Upper lobe of left lung (tissue), 4 donors: ENCODE results near the gene SNAPC4.

ENCODE experiments used
- CTCF ChIP-seq, 6 experiments: fragments of 450-650 bp in 4 of 6; fragments of 200-600 bp in 2 of 6; sonication (generic) in 2 of 6; IDR thresholded peaks; one replicate each; pipeline ENCODE4 v1.5.1; 2016 to 2019; ENCODE audit warnings: antibody characterized with exemption in 6 of 6
- EP300 ChIP-seq, 4 donors: sonication (generic); formaldehyde crosslinking; IDR thresholded peaks; one replicate each; pipeline ENCODE4 v1.5.1; 2017; ENCODE audit warnings: antibody characterized with exemption in 4 of 4, control low read depth in 2 of 4
- POLR2A ChIP-seq, 4 donors: fragments of 450-650 bp; IDR thresholded peaks; one replicate each; pipeline ENCODE4 v1.5.1; 2016 to 2017; ENCODE audit warnings: antibody characterized with exemption in 4 of 4, mild to moderate bottlenecking in 2 of 4
- POLR2AphosphoS5 ChIP-seq, 2 donors: sonication (generic); formaldehyde crosslinking; IDR thresholded peaks; one replicate each; pipeline ENCODE4 v1.5.1; 2017; ENCODE audit warnings: antibody characterized with exemption in 2 of 2

DNA sequence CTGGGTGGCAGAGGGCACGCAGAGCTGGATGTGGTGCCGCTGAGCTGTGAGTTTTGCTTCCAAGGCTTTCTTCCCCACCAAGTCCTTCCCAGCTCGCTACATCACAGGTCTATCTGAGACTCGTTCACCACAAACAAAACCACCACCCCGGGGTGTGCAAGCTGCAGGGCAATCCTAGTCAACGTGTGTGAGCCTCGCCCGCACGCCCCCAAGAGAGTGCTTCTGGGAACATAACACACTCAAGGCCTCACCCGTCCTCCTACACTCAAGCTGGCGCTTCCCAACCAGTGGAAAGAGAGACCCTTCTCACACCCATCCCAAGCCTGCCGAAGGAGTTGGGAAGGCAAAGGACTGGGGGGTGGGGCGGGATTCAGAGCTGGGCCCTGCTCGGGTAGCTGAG lies 10.6 kb downstream of the SNAPC4 start:
- TF ChIP-seq CTCF (IDR thresholded peaks at IDR 0.05) (no peak), POLR2A (IDR thresholded peaks at IDR 0.05) (no peak), POLR2AphosphoS5 (IDR thresholded peaks at IDR 0.05) (no peak), EP300 (IDR thresholded peaks at IDR 0.05) (no peak)
